Mesothelial cell of epicardium (in vitro differentiated cells): ENCODE data around the gene ROBO1. TPM values are rescaled to one million over a fixed set of nuclear protein-coding genes. Genes with fewer than 3 reads are reported as not detected.

Experiments used
- DNase-seq, 2 experiments: peaks; one replicate each; pipeline ENCODE4 v3.0.0; 2021; ENCODE audit warnings: low spot score in 2 of 2; ENCODE audit not compliant: unreplicated experiment in 2 of 2
- H3K27ac Mint-ChIP-seq: 2 replicates; pipeline ENCODE4 v1.8.0; 2021; ENCODE audit warnings: mixed read lengths
- H3K27me3 Mint-ChIP-seq: 2 replicates; pipeline ENCODE4 v1.8.0; 2021; ENCODE audit warnings: low read depth, mixed read lengths
- H3K36me3 Mint-ChIP-seq: 2 replicates; pipeline ENCODE4 v1.8.0; 2021; ENCODE audit warnings: mixed read lengths
- H3K4me1 Mint-ChIP-seq: 2 replicates; pipeline ENCODE4 v1.8.0; 2021; ENCODE audit warnings: mixed read lengths
- H3K4me3 Mint-ChIP-seq: 2 replicates; pipeline ENCODE4 v1.8.0; 2021; ENCODE audit warnings: mild to moderate bottlenecking, moderate library complexity, mixed read lengths
- H3K9me3 Mint-ChIP-seq: 2 replicates; pipeline ENCODE4 v1.8.0; 2021; ENCODE audit warnings: mixed read lengths
- total RNA-seq: library from RNA; stranded (reverse); gene quantifications from 3 replicates; pipeline ENCODE4 v1.2.1, GENCODE V29; 2021
- TF ChIP-seq, protein P1 (sequence below): fragments of 200-600 bp; sonication (generic); IDR thresholded peaks from one replicate; pipeline ENCODE4 v1.5.0; 2021; ENCODE audit warnings: antibody characterized with exemption; ENCODE audit not compliant: unreplicated experiment

The ROBO1 gene
- 124 to 143 TPM (median 130 TPM) in 3 replicates for total RNA-seq

DNA sequence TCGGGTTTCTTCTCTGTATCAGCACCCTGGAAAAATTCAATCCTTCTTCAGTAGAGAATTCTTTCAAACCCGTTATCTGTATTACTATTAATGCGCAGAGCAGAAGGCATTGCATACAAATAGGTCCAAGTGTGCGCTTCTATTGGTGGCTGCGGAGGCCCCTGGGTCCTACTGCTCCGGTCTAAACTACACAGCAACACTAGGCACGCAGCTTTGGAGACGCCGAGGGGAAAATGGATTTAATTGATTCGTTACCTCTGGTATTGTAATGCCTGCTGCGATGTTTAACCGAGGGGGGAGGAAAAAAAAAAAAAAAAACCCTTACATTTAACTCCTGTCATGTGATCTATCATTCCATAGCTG, at the start of gene ROBO1:
Gene ROBO1, minus strand, starts transcription at position 94 of the 363 bp plus-strand sequence.
- peaks cover 11% of the 10 kb centered on the region for H3K27me3 Mint-ChIP-seq
- TF ChIP-seq, protein P1, sequence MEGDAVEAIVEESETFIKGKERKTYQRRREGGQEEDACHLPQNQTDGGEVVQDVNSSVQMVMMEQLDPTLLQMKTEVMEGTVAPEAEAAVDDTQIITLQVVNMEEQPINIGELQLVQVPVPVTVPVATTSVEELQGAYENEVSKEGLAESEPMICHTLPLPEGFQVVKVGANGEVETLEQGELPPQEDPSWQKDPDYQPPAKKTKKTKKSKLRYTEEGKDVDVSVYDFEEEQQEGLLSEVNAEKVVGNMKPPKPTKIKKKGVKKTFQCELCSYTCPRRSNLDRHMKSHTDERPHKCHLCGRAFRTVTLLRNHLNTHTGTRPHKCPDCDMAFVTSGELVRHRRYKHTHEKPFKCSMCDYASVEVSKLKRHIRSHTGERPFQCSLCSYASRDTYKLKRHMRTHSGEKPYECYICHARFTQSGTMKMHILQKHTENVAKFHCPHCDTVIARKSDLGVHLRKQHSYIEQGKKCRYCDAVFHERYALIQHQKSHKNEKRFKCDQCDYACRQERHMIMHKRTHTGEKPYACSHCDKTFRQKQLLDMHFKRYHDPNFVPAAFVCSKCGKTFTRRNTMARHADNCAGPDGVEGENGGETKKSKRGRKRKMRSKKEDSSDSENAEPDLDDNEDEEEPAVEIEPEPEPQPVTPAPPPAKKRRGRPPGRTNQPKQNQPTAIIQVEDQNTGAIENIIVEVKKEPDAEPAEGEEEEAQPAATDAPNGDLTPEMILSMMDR, result no peak
- H3K36me3 Mint-ChIP-seq, result no peaks in the 10 kb centered on the region
- no peak within 1 kb of the TSS for H3K27ac Mint-ChIP-seq
- H3K4me3 Mint-ChIP-seq, result no peak within 1 kb of the TSS
- peaks cover 7% of the 10 kb centered on the region for H3K4me1 Mint-ChIP-seq
- DNase-seq, result no peak
- no peaks in the 10 kb centered on the region for H3K9me3 Mint-ChIP-seq

DNA sequence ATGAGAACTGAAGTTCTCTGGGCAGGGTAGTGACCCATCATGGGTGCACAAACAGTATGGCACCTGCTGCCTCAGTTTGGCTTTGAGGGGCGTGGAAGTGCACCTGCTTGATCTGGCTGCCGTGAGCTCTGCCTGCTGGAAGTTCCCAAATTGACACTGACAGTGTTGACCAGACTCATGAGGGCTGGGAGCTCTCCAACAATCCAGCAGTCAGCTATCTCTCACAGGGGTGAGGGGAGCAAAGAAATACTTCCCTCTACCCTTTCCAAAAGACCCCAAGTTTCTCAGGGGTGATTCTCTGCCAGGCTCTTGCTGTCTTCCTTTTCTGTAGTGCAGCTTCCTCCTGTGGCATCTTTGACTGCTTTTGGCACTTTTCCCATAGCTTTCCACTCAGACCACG, 49.4 kb upstream of the ROBO1 start:
- Mint-ChIP-seq H3K4me1 (no peaks in the 10 kb centered on the region), H3K27me3 (no peaks in the 10 kb centered on the region), H3K4me3 (no peak overlapping the region), H3K27ac (no peak overlapping the region), H3K9me3 (peaks cover 39% of the 10 kb centered on the region), H3K36me3 (no peaks in the 10 kb centered on the region)
- TF ChIP-seq, protein P1, result no peak
- no peak for DNase-seq

DNA sequence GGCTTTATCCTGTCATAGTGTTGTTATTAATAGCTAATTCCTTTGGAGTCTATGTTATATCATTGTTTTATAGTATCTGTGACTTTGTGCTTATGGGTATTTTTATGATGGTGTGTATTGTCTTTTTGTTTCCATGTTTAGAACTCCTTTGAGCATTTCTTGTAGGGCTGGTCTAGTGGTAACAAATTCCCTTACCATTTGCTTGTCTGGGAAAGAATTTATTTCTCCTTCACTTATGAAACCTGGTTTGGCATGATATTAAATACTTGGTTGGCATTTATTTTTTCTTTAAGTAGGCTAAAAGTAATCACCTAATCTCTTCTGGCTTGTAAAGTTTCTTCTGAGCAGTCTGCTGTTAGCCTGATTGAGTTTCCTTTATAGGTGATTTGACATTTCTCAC, 47.7 kb upstream of the ROBO1 start:
- Mint-ChIP-seq H3K27me3 (no peaks in the 10 kb centered on the region), H3K4me1 (no peaks in the 10 kb centered on the region), H3K27ac (no peak overlapping the region)

DNA sequence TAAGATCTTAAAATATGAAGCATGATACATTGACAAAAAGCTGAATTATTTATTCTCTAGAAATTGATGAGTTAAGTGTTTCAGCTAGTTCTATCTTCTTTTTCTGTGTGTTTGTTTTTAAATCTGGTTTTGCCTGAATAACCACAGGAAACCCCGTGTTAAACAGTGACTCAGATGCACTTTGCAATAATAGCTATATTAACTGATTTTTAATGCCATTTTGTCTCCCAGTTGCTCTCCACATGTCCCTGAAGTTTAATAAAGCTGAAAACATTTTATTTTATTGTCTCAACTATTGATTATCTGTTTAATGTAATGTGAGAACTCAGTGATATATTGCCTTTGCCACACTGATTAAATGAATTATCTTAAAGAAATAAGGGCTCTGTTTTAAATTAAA, 42.8 kb upstream of the ROBO1 start:
- H3K27ac Mint-ChIP-seq, result no peak overlapping the region
- peaks cover 2% of the 10 kb centered on the region for H3K4me1 Mint-ChIP-seq
- TF ChIP-seq, protein P1, result no peak
- no peaks in the 10 kb centered on the region for H3K27me3 Mint-ChIP-seq
- no peak overlapping the region for H3K4me3 Mint-ChIP-seq
- H3K9me3 Mint-ChIP-seq, result peaks cover 15% of the 10 kb centered on the region
- DNase-seq, result no peak
- H3K36me3 Mint-ChIP-seq, result no peaks in the 10 kb centered on the region

More for the DNA sequence above, 47.7 kb upstream of the ROBO1 start:
- TF ChIP-seq, protein P1, result no peak
- DNase-seq, result no peak
- H3K4me3 Mint-ChIP-seq, result no peak overlapping the region
- no peaks in the 10 kb centered on the region for H3K36me3 Mint-ChIP-seq
- H3K9me3 Mint-ChIP-seq, result peaks cover 39% of the 10 kb centered on the region

DNA sequence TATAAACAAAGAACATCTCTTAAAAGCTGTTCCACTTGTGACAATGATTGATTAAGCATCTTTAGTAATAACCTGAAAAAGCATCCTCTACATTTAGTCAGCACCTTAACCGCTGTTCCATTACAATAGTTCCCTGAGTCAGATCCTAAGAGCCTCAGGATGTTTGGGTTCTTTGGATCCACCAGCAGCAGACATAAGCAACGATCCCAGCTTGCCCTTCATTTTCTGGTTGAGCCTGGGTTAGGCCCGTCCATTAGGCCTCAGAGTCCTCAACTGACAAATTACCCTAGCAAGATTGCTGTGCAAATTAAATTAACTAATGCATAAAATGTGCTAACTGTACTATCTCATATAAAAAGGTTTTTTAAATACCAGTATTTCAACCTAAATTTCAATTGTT, 42.3 kb upstream of the ROBO1 start:
- Mint-ChIP-seq H3K27ac (no peak overlapping the region), H3K4me1 (peaks cover 2% of the 10 kb centered on the region), H3K9me3 (peaks cover 10% of the 10 kb centered on the region), H3K4me3 (no peak overlapping the region), H3K27me3 (no peaks in the 10 kb centered on the region), H3K36me3 (no peaks in the 10 kb centered on the region)
- DNase-seq, result no peak
- TF ChIP-seq, protein P1, result no peak

DNA sequence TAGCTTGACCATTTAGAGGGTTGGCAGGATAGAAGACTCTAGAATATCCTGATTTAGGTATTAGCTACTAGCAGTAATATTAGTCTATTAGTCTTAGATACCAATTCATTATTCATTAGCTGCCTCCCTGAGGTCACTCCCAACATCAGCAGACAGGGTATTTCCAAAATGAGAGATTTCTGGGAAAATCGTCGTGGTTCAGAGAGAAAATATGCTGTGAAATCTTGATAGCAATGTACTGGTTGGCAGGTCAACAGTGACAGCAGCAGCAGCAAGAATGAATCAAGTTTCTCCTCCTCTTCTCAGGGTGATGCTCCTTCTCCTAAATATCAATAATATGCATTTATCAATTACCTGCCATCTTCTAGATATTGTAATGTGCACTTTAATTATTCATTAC, 41.3 kb upstream of the ROBO1 start:
- TF ChIP-seq, protein P1, result no peak
- Mint-ChIP-seq H3K36me3 (no peaks in the 10 kb centered on the region), H3K9me3 (peaks cover 3% of the 10 kb centered on the region), H3K4me3 (no peak overlapping the region), H3K27me3 (no peaks in the 10 kb centered on the region), H3K4me1 (peaks cover 2% of the 10 kb centered on the region), H3K27ac (no peak overlapping the region)
- no peak for DNase-seq
